NCI-H226 (cell line): ENCODE results near the gene SDK1.
"Not testable (repeated sequence)": the region's sequence is repeated elsewhere in the genome, so short reads cannot be mapped to it uniquely, and the experiment has no call there.

Experiments
- DNase-seq: peaks from one replicate; pipeline ENCODE4 v3.0.0-alpha.2; 2015

Gene SDK1

GRCh38 chr7:3682028-3682710 is 381.1 kb downstream of the SDK1 start:
- DNase-seq = no peak

- DNase-seq = no peak
Observed at GRCh38 chr7:3683546-3684539, 382.8 kb downstream of the SDK1 start.

- no peak for DNase-seq
Observed at GRCh38 chr7:3688071-3688470, 387.0 kb downstream of the SDK1 start.

- no peak for DNase-seq
Observed at GRCh38 chr7:3688842-3689241, 387.8 kb downstream of the SDK1 start.

- no peak for DNase-seq
Observed at GRCh38 chr7:3691478-3692158, 390.6 kb downstream of the SDK1 start.

GRCh38 chr7:3695602-3696001 is 394.6 kb downstream of the SDK1 start:
- peak; percentile 19 for DNase-seq

GRCh38 chr7:3696113-3696512 is 395.1 kb downstream of the SDK1 start:
- DNase-seq = no peak

GRCh38 chr7:3697472-3697871 is 396.4 kb downstream of the SDK1 start:
- no peak for DNase-seq

- no peak for DNase-seq
Observed at GRCh38 chr7:3705258-3705657, 404.2 kb downstream of the SDK1 start.

GRCh38 chr7:3706091-3706490 is 405.0 kb downstream of the SDK1 start:
- DNase-seq = not testable (repeated sequence)

GRCh38 chr7:3710122-3710521 is 409.1 kb downstream of the SDK1 start:
- DNase-seq = no peak

- peak; percentile 85 for DNase-seq
Observed at GRCh38 chr7:3710531-3710930, 409.5 kb downstream of the SDK1 start.

- peak; percentile 22 for DNase-seq
Observed at GRCh38 chr7:3712841-3713240, 411.8 kb downstream of the SDK1 start.

GRCh38 chr7:3721422-3721821 is 420.4 kb downstream of the SDK1 start:
- DNase-seq = no peak

- DNase-seq = no peak
Observed at GRCh38 chr7:3722396-3722922, 421.4 kb downstream of the SDK1 start.

GRCh38 chr7:3725155-3726059 is 424.4 kb downstream of the SDK1 start:
- no peak for DNase-seq

GRCh38 chr7:3730276-3730675 is 429.2 kb downstream of the SDK1 start:
- DNase-seq = peak; percentile 20

- DNase-seq = no peak
Observed at GRCh38 chr7:3732395-3733005, 431.4 kb downstream of the SDK1 start.

- no peak for DNase-seq
Observed at GRCh38 chr7:3733541-3734140, 432.6 kb downstream of the SDK1 start.

GRCh38 chr7:3738964-3739363 is 437.9 kb downstream of the SDK1 start:
- DNase-seq = no peak

- no peak for DNase-seq
Observed at GRCh38 chr7:3739983-3740382, 438.9 kb downstream of the SDK1 start.
